Measurements from ENCODE around the gene ATP9B. TPM values are rescaled to one million over a fixed set of nuclear protein-coding genes. Genes with fewer than 3 reads are reported as not detected.

ATP9B gene
- total RNA-seq, 1 donor from 2014 or later: 52.0 TPM

GRCh38 chr18:79421275-79421857, 352.2 kb downstream of the ATP9B start:
- no peak overlapping the region for H3K27ac Mint-ChIP-seq
- no peaks in the 10 kb centered on the region for H3K36me3 Mint-ChIP-seq
- H3K27me3 Mint-ChIP-seq (ENCODE audit: low read depth): no peaks in the 10 kb centered on the region
- TF ChIP-seq, protein P1, sequence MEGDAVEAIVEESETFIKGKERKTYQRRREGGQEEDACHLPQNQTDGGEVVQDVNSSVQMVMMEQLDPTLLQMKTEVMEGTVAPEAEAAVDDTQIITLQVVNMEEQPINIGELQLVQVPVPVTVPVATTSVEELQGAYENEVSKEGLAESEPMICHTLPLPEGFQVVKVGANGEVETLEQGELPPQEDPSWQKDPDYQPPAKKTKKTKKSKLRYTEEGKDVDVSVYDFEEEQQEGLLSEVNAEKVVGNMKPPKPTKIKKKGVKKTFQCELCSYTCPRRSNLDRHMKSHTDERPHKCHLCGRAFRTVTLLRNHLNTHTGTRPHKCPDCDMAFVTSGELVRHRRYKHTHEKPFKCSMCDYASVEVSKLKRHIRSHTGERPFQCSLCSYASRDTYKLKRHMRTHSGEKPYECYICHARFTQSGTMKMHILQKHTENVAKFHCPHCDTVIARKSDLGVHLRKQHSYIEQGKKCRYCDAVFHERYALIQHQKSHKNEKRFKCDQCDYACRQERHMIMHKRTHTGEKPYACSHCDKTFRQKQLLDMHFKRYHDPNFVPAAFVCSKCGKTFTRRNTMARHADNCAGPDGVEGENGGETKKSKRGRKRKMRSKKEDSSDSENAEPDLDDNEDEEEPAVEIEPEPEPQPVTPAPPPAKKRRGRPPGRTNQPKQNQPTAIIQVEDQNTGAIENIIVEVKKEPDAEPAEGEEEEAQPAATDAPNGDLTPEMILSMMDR (IDR thresholded peaks at IDR 0.05; ENCODE audit: unreplicated experiment): no peak
- peaks cover 11% of the 10 kb centered on the region for H3K4me1 Mint-ChIP-seq
- no peaks in the 10 kb centered on the region for H3K9me3 Mint-ChIP-seq
- H3K4me3 Mint-ChIP-seq: no peak overlapping the region
- DNase-seq (ENCODE audit: low spot score in 2 of 2, unreplicated experiment in 2 of 2): no peak

DNA sequence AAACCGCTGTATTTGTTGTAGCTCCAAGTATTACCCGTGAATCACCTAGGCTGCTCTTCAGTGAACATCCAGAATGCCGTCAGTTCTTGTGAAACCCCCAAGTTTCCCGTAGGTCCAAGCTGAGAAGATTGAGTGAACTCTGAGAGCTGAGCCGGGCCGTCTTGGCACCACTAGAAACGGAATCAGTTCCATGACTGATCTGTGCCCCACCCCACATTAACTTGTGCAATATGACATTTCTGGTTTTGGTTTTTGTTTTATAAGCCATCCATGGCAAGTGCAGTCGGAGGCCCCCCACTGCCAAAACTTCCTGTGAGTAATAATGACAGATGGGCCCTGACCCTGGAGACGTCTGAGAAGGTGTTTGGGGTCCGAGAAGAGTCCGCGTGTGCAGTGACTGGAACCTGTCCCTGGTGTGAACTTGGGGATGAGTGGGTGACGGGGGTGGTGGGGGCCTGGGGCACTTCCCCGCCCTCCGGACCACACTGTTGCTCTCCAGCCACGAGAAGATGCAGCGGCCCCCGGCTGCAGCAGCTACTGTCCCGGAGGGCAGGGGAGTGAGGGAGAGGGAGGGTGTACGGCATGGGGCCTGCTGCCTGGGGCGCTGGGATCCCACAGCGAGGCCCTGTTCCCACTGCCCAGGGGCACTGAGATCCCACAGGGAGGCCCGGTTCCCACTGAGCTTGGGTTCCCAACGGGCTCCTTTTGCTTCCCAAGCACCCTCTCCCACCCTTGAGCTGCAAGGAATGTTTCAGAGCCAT, 353.0 kb downstream of the ATP9B start:
- Mint-ChIP-seq H3K36me3 (no peaks in the 10 kb centered on the region), H3K4me3 (no peak overlapping the region), H3K4me1 (peaks cover 11% of the 10 kb centered on the region), H3K27ac (no peak overlapping the region), H3K9me3 (no peaks in the 10 kb centered on the region), H3K27me3 (ENCODE audit: low read depth) (no peaks in the 10 kb centered on the region)
- TF ChIP-seq, protein P1 (IDR thresholded peaks at IDR 0.05; ENCODE audit: unreplicated experiment): no peak
- no peak for DNase-seq (ENCODE audit: low spot score in 2 of 2, unreplicated experiment in 2 of 2)

- H3K27me3 Mint-ChIP-seq (ENCODE audit: low read depth): no peaks in the 10 kb centered on the region
- DNase-seq (ENCODE audit: low spot score in 2 of 2, unreplicated experiment in 2 of 2): no peak
- H3K4me3 Mint-ChIP-seq: no peak overlapping the region
- no peaks in the 10 kb centered on the region for H3K9me3 Mint-ChIP-seq
- peaks cover 11% of the 10 kb centered on the region for H3K4me1 Mint-ChIP-seq
- no peak overlapping the region for H3K27ac Mint-ChIP-seq
- TF ChIP-seq, protein P1 (IDR thresholded peaks at IDR 0.05; ENCODE audit: unreplicated experiment): no peak
- no peaks in the 10 kb centered on the region for H3K36me3 Mint-ChIP-seq
These were observed 353.6 kb downstream of the ATP9B start for GRCh38 chr18:79422783-79423165.

- Mint-ChIP-seq H3K36me3 (no peaks in the 10 kb centered on the region), H3K4me3 (no peak overlapping the region), H3K4me1 (peaks cover 11% of the 10 kb centered on the region), H3K9me3 (no peaks in the 10 kb centered on the region), H3K27ac (no peak overlapping the region), H3K27me3 (ENCODE audit: low read depth) (no peaks in the 10 kb centered on the region)
- TF ChIP-seq, protein P1 (IDR thresholded peaks at IDR 0.05; ENCODE audit: unreplicated experiment): no peak
- DNase-seq (ENCODE audit: low spot score in 2 of 2, unreplicated experiment in 2 of 2): no peak
These were observed 354.2 kb downstream of the ATP9B start for GRCh38 chr18:79423211-79424007.

- Mint-ChIP-seq H3K4me3 (no peak overlapping the region), H3K27me3 (ENCODE audit: low read depth) (no peaks in the 10 kb centered on the region), H3K9me3 (no peaks in the 10 kb centered on the region), H3K27ac (peak overlapping the region; percentile 40), H3K36me3 (no peaks in the 10 kb centered on the region), H3K4me1 (peaks cover 11% of the 10 kb centered on the region)
- DNase-seq (ENCODE audit: low spot score in 2 of 2, unreplicated experiment in 2 of 2): no peak
- TF ChIP-seq, protein P1 (IDR thresholded peaks at IDR 0.05; ENCODE audit: unreplicated experiment): no peak
These were observed 354.9 kb downstream of the ATP9B start for GRCh38 chr18:79424008-79424565.
